ENCODE data around the gene SPATA2L.

SPATA2L gene

DNA sequence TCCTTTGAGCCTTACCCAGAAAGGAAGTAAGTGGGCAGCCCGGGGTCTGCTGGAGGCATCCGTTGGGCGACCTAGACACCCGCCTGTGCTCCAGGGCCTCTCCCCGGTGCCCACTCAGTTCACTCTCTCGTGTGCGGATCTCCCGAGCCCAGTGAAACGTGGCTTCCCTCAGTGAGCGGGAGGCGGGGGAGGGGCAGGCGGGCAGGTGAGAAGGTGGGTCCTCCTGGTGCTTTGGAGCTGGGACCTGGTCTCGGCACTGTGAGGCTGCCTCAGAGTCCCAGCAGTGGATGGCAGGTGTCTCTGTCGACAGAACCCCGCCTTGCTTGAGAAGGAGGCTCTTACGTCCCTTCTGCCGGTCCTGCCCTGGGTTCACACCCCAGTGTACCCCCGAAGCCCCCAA is 27.8 kb upstream of the SPATA2L start:
- DNase-seq (ENCODE audit: low spot score) = no peak

DNA sequence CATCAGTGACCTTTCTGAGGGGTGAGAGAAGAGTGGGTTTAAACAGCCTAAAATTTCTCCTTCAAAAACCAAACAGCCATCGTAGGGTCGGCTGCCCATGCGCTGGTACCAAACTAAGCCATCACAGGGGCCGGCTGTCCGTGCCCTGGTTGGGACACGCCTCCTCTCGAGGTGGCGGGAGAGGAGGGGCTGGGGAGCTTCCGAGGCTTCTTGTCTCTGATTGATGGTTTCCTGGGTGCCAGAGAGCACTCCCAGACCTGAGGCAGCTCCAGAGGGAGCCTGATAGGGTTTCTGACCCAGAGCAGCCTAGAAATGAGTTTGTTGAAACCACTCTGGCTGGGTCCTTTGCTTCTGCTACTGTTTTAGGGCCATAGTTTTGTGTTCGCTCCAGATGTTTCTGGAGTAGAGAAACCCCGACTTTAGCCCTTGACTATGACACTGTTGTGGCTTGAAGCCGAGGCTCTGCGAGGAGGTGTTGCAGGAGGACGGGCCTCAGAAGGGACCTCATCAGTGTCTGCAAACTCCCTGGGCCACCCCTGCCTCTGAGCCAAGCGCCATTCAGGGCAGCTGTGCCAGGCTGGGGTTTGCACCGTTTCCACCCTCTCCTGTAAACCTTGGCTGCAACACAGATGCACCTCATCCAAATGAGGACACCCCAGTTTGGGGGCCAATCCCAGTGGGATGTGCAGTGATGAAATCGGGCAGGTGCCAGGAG is 26.1 kb upstream of the SPATA2L start:
- DNase-seq (ENCODE audit: low spot score) = no peak

DNA sequence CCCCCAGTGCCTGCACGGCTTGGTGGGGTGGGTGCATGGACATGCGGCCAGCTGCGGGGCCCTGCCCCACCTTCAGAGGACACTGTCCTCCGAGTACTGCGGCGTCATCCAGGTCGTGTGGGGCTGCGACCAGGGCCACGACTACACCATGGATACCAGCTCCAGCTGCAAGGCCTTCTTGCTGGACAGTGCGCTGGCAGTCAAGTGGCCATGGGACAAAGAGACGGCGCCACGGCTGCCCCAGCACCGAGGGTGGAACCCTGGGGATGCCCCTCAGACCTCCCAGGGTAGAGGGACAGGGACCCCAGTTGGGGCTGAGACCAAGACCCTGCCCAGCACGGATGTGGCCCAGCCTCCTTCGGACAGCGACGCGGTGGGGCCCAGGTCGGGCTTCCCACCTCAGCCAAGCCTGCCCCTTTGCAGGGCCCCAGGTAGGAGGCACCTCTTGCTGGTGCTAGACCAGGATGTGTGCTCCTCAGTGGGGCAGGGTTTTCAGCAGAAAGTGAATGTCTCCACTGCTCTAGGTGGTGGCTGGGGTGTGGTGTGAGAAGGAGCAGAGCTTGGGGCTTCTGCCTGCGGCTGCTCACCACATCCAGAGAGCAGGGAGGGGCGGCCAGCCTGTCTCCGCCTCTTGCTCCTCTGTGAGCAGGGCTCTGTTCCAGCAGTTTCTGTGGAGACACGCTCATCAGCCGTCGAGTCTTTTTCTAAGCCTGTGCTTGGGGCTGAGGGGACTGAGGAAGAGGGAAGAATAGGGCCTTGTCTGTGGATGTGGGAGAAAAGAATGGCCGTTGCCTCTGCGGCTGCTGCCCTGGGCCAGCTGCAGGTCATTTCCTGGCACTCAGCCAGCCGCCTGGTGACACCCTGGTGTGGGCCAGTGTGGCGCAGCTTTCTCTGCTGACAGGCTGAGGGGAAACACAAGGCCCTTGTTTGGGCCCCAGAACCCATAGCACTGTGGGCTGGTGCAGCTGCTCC is 22.1 kb upstream of the SPATA2L start:
- DNase-seq (ENCODE audit: low spot score) = peak; percentile 98

- peak; percentile 54 for DNase-seq (ENCODE audit: low spot score)
Observed at GRCh38 chr16:89722392-89723278, 21.1 kb upstream of the SPATA2L start.

DNA sequence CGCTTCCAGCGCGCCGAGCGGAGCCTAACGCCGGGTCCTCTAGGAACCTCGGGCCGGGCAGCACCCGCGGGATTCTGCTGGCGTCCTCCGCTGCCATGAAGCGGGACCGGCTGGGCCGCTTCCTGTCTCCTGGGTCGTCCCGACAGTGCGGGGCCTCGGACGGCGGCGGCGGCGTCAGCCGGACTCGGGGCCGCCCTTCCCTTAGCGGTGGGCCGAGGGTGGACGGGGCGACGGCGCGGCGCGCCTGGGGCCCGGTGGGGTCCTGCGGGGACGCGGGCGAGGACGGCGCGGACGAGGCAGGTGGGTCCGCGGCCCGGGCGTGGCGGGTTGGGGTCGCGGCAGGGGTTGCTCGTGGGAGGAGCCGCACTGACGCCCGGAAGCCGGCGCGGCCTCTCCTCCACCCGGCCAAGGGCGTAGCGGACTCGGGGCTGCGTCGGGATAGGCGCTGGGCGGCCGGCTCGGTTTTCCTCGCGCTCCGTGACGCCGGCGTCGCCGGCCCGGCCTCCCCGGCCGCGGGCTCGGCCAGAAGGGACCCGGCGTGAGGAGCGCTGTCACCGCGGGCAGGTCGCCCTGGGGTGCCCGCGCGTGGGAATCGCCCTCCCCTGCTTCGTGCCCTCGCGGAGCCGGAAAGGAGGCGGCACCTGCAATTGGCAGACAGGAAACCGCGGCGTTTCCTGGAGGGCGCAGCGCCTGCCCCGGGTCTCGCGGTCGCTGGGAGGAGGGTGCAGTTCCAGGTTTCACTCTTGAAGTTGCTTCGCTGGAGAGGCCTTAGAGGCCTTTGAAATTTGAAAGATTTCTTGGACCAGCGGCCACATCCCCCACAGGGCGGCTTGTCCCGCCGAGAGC is 20.3 kb upstream of the SPATA2L start:
- peak; percentile 38 for DNase-seq (ENCODE audit: low spot score)

DNA sequence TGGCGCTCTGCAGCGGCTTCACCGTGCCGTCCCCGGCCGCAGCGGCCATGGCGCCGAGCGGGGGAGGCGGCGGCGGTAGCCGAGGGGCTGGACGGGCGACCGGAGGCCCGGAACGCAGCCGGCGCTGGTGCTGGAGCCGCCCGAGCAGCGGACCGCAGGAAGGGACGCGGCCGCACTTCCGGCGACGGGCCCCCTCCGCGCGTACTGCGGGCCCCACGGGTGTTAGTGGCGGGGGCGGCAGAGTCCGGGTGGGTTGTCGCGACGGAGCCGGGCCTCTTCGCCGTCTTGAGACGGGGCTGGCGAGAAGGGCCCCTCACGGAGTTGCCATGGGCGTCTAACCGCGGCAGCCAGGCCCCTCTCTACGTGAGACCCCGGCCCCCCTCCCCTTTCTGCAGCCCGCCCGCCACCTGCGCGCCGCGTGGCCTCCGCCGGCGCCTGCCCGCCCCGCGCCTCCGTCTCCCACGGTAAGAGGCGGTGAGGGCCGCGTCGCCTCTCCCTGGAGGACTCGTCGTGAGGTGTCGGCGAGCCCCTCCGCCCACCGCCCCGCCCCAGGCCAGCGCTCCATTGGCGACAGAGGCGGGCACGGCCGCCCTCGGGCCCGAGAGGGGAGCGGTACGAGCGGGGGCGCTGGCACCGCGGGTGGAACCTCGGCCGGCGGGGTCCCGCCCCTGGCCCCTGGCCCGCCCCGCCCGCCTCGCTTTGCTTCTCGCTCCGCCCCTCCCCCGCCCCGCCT is 19.5 kb upstream of the SPATA2L start, which contains the start of the genes VPS9D1 and ZNF276:
Gene VPS9D1 (minus strand): TSS at position 86 of the 733 bp plus-strand sequence. CDS start 37 bp downstream, at position 49.
Gene ZNF276 (plus strand): TSS at position 725 of the 733 bp plus-strand sequence. CDS start 104 bp downstream, outside the sequence.
- DNase-seq (ENCODE audit: low spot score) = peak; percentile 83

DNA sequence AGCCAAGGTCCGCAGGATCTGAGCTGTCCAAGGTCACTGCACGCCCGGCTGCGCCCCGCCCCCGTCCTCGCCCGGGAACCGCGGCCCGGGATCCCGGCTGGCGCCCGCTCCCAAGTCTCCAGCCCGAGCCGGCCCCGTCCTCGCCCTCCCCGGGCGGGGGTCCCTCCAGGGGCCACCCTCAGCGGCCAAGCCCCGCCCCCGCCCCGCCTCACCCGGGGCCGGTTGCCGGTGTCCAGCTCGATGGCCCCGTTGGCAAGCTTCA is 19.0 kb upstream of the SPATA2L start:
- peak; percentile 14 for DNase-seq (ENCODE audit: low spot score)

DNA sequence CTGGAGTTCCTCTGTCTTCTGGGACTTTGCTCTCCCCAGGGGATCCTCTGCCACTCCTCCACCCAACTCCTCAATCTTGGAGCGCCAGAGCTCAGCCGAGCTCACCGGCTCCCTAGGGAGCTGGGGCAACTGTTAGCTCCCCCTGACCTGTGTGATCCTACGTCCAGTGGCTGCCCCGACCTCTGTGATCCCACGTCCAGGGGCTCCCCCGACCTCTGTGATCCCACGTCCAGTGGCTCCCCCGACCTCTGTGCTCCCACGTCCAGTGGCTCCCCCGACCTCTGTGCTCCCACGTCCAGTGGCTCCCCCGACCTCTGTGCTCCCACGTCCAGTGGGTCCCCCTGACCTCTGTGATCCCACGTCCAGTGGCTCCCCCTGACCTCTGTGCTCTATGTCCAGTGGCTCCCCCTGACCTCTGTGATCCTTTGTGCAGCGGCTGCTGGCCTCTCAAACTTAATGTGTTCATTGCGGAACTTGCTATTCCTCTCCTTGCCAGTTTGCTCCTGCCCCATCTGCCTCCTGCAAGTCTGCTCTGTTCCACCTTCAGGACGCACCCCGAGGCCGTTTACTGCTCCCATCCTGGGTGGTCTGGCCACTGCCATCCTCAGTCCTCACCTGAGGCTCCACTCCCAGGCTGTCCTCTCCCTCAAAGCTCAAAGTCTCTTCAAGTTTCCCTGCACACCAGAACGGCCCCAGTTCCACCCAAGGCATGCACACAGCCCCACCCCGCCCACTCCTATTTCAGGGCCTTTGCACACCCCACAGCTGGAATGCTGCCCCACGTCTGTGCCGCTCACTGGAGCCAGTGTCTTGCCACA is 16.4 kb upstream of the SPATA2L start:
- DNase-seq (ENCODE audit: low spot score) = no peak

GRCh38 chr16:89716916-89717687 is 15.6 kb upstream of the SPATA2L start:
- DNase-seq (ENCODE audit: low spot score) = no peak

GRCh38 chr16:89716493-89716892 is 15.0 kb upstream of the SPATA2L start:
- DNase-seq (ENCODE audit: low spot score) = no peak

DNA sequence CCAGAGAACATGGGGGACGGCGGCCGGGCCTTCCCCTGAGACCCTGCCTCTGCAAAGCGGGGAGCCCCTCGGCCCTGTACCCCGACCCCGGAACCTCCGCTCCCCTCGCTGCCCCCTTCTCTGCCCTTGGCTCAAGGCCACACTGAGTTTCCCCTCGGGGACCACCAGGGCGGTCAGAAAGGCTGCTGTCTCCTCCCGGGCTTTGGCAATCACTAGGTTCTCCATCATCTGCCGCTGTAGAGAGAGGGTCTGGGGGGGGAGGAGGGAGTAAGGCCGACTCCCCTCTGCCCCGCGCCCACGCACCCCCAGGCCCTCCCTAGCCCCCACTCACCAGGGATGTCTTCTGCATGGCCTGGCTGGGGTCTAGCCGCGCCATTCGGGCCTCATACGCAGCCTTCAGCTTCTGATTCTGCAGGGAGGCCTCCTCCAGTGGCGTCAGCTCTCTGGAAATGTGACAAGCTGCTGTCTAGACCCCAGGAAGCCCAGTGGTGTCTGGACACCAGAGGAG is 10.8 kb upstream of the SPATA2L start:
- no peak for DNase-seq (ENCODE audit: low spot score)

DNA sequence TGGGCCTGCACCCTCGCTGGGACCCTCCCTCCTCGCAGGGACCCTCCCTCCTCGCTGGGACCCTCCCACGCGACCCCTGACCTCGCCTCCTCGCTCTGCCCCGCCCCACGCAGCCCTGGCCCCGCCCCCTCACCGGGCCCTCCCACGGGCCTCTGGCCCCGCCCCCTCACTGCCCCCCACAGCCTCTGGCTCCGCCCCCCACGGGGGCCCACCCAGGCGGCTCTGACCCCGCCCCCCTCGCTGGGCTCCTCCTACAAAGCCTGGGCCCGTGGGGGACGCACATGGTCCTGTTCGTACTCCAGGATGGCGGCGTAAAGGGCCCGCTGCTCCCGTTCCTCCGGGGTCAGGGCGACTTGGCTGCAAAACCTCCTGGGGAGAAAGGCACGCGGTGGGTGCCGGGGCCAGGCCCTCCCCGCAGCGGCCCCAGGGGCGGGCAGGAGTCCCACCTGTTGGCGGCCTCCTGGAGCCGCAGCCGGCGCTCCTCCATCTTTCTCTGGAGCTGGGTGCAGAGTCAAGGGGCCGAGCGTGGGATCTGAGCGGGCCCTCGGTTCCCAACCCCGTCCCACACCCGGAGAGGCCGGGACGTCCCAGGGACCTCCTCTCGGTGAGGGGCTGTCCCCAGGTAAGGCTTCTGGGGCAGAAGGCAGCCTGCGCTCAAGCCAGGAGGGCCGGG is 10.2 kb upstream of the SPATA2L start:
- DNase-seq (ENCODE audit: low spot score) = no peak

GRCh38 chr16:89710709-89711564 is 9.4 kb upstream of the SPATA2L start:
- DNase-seq (ENCODE audit: low spot score) = no peak

GRCh38 chr16:89709716-89710432 is 8.4 kb upstream of the SPATA2L start:
- DNase-seq (ENCODE audit: low spot score) = no peak

GRCh38 chr16:89709166-89709565 is 7.7 kb upstream of the SPATA2L start:
- no peak for DNase-seq (ENCODE audit: low spot score)

DNA sequence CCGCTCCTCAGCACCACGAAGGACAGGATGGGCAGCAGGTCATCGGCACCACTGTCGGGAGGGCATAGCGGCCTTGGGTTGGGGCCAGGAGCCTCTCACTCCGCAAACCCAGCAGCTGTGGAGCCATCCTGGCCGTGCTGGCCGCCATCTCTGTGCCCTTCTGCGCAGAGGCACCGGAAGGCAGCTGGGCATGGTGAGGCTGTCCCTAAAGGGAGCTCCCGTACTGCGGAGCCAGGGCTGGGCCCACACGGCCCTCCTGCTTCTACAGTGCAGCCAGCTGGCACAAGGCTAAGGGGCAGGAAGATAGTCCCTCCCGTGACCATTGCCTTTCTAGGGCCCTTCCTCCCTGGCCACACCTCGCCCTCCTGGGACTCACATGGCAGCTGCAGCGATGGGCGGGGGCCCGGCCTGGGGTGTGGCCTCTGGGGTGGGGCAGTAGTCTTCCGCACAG is 7.0 kb upstream of the SPATA2L start:
- DNase-seq (ENCODE audit: low spot score) = no peak

All from Ammon's horn (tissue), 1 donor.